ENCODE results near the gene SPIN3. TPM values are rescaled to one million over a fixed set of nuclear protein-coding genes. Genes with fewer than 3 reads are reported as not detected.
"Not testable (repeated sequence)": the region's sequence is repeated elsewhere in the genome, so short reads cannot be mapped to it uniquely, and the experiment has no call there.

The SPIN3 gene
- total RNA-seq, 6 experiments from 2014 or later = 5.7 to 6.9 (median 6.5) TPM

GRCh38 chrX:56968980-56969379 is 26.4 kb downstream of the SPIN3 start:
- intact Hi-C loops (cut with DNase I) = no loop called here
- Histone ChIP-seq H3K27ac (no peak overlapping the region), H3K27me3 (no peaks in the 10 kb centered on the region), H3K36me3 (no peaks in the 10 kb centered on the region), H3K4me3 (no peak overlapping the region), H3K4me1 (no peaks in the 10 kb centered on the region), H3K9me3 (no peaks in the 10 kb centered on the region)
- no peak for TF ChIP-seq CTCF (IDR thresholded peaks at IDR 0.05)
- no peak for TF ChIP-seq POLR2A (IDR thresholded peaks at IDR 0.05)
- ATAC-seq (no peak), DNase-seq (no peak)
- WGBS (ENCODE audit: insufficient coverage, low coverage, low lambda C conversion rate, missing lambda C conversion rate) = 50% methylated on average over 1 of the region's 1 CpG

GRCh38 chrX:56963377-56963776 is 32.0 kb downstream of the SPIN3 start:
- no peaks in the 10 kb centered on the region for H3K27me3 ChIP-seq
- no peak overlapping the region for H3K27ac ChIP-seq
- no peaks in the 10 kb centered on the region for H3K9me3 ChIP-seq
- no peaks in the 10 kb centered on the region for H3K4me1 ChIP-seq
- DNase-seq = no peak
- no peaks in the 10 kb centered on the region for H3K36me3 ChIP-seq
- intact Hi-C loops (cut with DNase I) = no loop called here
- WGBS (ENCODE audit: insufficient coverage, low coverage, low lambda C conversion rate, missing lambda C conversion rate) = 25% methylated on average over 1 of the region's 1 CpG
- no peak for TF ChIP-seq CTCF (IDR thresholded peaks at IDR 0.05)
- no peak for TF ChIP-seq POLR2A (IDR thresholded peaks at IDR 0.05)
- ATAC-seq = no peak
- H3K4me3 ChIP-seq = no peak overlapping the region

- WGBS (ENCODE audit: insufficient coverage, low coverage, low lambda C conversion rate, missing lambda C conversion rate) = 53% methylated on average over 2 of the region's 3 CpGs
- DNase-seq (no peak), ATAC-seq (no peak)
- H3K27ac ChIP-seq = no peak overlapping the region
- no peak overlapping the region for H3K4me3 ChIP-seq
- no peaks in the 10 kb centered on the region for H3K27me3 ChIP-seq
- intact Hi-C loops (cut with DNase I) = no loop called here
- H3K36me3 ChIP-seq = no peaks in the 10 kb centered on the region
- H3K4me1 ChIP-seq = no peaks in the 10 kb centered on the region
- TF ChIP-seq CTCF (IDR thresholded peaks at IDR 0.05) = no peak
- TF ChIP-seq POLR2A (IDR thresholded peaks at IDR 0.05) = no peak
- H3K9me3 ChIP-seq = no peaks in the 10 kb centered on the region
These were observed 47.6 kb downstream of the SPIN3 start for GRCh38 chrX:56947699-56948098.

GRCh38 chrX:56946201-56946600 is 49.1 kb downstream of the SPIN3 start:
- H3K27me3 ChIP-seq; H3K36me3 ChIP-seq; intact Hi-C loops (cut with DNase I); H3K9me3 ChIP-seq; H3K4me1 ChIP-seq; ATAC-seq; H3K4me3 ChIP-seq: not testable (repeated sequence)
- WGBS (ENCODE audit: insufficient coverage, low coverage, low lambda C conversion rate, missing lambda C conversion rate) = 17% methylated on average over 2 of the region's 2 CpGs
- DNase-seq = peak in 1 of 3 donors; percentile 65
- peak overlapping the region in 1 of 3 donors; percentile 15 for H3K27ac ChIP-seq

GRCh38 chrX:56945226-56945625 is 50.1 kb downstream of the SPIN3 start:
- H3K27me3 ChIP-seq; DNase-seq; H3K9me3 ChIP-seq; H3K27ac ChIP-seq; H3K4me1 ChIP-seq; H3K4me3 ChIP-seq; intact Hi-C loops (cut with DNase I); ATAC-seq; H3K36me3 ChIP-seq: not testable (repeated sequence)
- WGBS (ENCODE audit: insufficient coverage, low coverage, low lambda C conversion rate, missing lambda C conversion rate) = 66% methylated on average over 4 of the region's 4 CpGs

- DNase-seq (no peak), ATAC-seq (peak in 3 of 4 donors; percentile 45 to 78 (median 57))
- Histone ChIP-seq H3K9me3 (peaks cover 0 to 3% (median 0%) of the 10 kb centered on the region in 4 donors), H3K36me3 (no peaks in the 10 kb centered on the region), H3K4me3 (no peak overlapping the region), H3K27me3 (no peaks in the 10 kb centered on the region), H3K27ac (no peak overlapping the region), H3K4me1 (no peaks in the 10 kb centered on the region)
- TF ChIP-seq CTCF (IDR thresholded peaks at IDR 0.05) (no peak), POLR2A (IDR thresholded peaks at IDR 0.05) (no peak)
- WGBS (ENCODE audit: insufficient coverage, low coverage, low lambda C conversion rate, missing lambda C conversion rate) = 0% methylated on average over 1 of the region's 3 CpGs
- intact Hi-C loops (cut with DNase I) = no loop called here
These were observed 52.1 kb downstream of the SPIN3 start for GRCh38 chrX:56943264-56943663.

Data from right lobe of liver (tissue), 6 donors.